ENCODE data around the gene MOB3A. TPM values are rescaled to one million over a fixed set of nuclear protein-coding genes. Genes with fewer than 3 reads are reported as not detected.

Gene MOB3A
- total and polyA plus RNA-seq, 10 of the 15 experiments (the other 5 are each of a cell fraction or from before 2014, with no cell fraction given), result 7.5 to 229 (median 79.4) TPM

DNA sequence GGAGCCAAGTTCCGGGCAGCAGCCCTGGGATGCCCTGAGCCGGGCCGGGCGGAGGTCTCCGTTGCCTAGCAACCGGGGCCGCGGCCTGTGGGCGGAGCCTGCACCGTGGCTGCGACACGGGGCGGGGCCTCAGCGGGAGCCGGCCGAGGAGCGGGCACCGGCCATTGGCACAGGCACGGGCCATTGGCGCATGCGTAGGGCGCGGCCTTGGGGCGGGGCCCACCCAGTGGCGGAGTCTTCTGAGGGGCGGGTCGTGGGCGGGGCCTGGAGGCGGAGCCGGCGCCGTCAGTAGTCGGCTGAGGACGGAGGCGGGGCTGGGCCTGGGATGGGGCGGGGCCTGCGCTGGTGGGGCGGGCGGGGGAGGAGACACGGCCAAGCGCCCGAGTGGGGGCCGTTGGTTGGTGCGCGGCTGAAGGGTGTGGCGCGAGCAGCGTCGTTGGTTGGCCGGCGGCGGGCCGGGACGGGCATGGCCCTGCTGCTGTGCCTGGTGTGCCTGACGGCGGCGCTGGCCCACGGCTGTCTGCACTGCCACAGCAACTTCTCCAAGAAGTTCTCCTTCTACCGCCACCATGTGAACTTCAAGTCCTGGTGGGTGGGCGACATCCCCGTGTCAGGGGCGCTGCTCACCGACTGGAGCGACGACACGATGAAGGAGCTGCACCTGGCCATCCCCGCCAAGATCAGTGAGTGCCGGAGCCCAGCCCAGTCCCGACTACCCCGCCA lies 515 bp upstream of the MOB3A start, which contains the start of gene IZUMO4:
TSS of gene IZUMO4 (plus strand) at position 436 of the 723 bp plus-strand sequence. CDS start at position 467, 31 bp downstream.
- ATAC-seq, result peak; percentile 83
- H3K4me2 ChIP-seq (ENCODE audit: control insufficient read depth, insufficient read depth), result peak within 1 kb of the TSS; percentile 88
- no peaks in the 10 kb centered on the region for H4K20me1 ChIP-seq (ENCODE audit: control insufficient read depth, insufficient read depth)
- intact Hi-C loops (cut with micrococcal nuclease; ENCODE audit: unreplicated experiment), result loop anchor here (10.0 kb wide), 3 partner anchors 138 to 192 kb away; partner anchors contain the start of genes ADAT3, PLEKHJ1, SCAMP4 and SF3A2
- peak within 1 kb of the TSS; percentile 93 for H3K27ac ChIP-seq (ENCODE audit: control insufficient read depth, insufficient read depth)
- H3K36me3 ChIP-seq (ENCODE audit: control insufficient read depth in 2 of 2, insufficient read depth in 2 of 2, low read length in 1 of 2), result peaks cover 7 to 21% of the 10 kb centered on the region in 2 experiments; a peak in 3 of 4 replicates
- ChIA-PET CTCF (interaction anchor here (0.7 to 3.1 kb wide), 3 partner anchors 9 to 47 kb away, joined by 3 to 7 read pairs (median 3); no protein-coding TSS in a partner anchor), POLR2A (interaction anchor here (1.5 to 7.8 kb wide), 3 partner anchors 14 to 232 kb away, joined by 4 to 110 read pairs (median 4); partner anchors contain the start of gene MKNK2), RAD21 (ENCODE audit: unreplicated experiment) (interaction anchor here (0.6 to 1.2 kb wide), 3 partner anchors 45 to 78 kb away, joined by 3 to 4 read pairs (median 3); no protein-coding TSS in a partner anchor), SMC1A (ENCODE audit: uncharacterized antibody, unreplicated experiment) (interaction anchor here (1.4 to 5.1 kb wide), 2 partner anchors 13 to 29 kb away, joined by 3 to 43 read pairs; no protein-coding TSS in a partner anchor)
- peaks cover 21% of the 10 kb centered on the region for H3K4me1 ChIP-seq (ENCODE audit: control insufficient read depth, insufficient read depth, low read length)
- under 1% methylated on average over 66 of the region's 70 CpGs for WGBS (ENCODE audit: insufficient coverage, insufficient replicate concordance, low lambda C conversion rate, missing lambda C conversion rate)
- BruUV-seq (replicated peaks), result no TSS peak
- peak within 1 kb of the TSS; percentile 93 for H3K4me3 ChIP-seq
- in situ Hi-C loops (cut with MboI), result no loop called here
- peak; percentile 85 for FAIRE-seq
- DNase-seq (ENCODE audit: low read depth, low spot score), result peak; percentile 71
- H3K27me3 ChIP-seq (replicated peaks in 1 of 2; ENCODE audit: control insufficient read depth in 2 of 2, insufficient read depth in 2 of 2, low read length in 1 of 2), result no peaks in the 10 kb centered on the region
- H3K9me3 ChIP-seq (replicated peaks; ENCODE audit: control insufficient read depth, insufficient read depth, low read length), result no peaks in the 10 kb centered on the region
- H2AFZ ChIP-seq (ENCODE audit: control insufficient read depth, low read depth, low read length), result peak within 1 kb of the TSS; percentile 69
- H3K79me2 ChIP-seq (ENCODE audit: control insufficient read depth, insufficient read depth, low read length), result peaks cover 51% of the 10 kb centered on the region
- H3K9ac ChIP-seq (ENCODE audit: control insufficient read depth, insufficient read depth, low read length), result peak within 1 kb of the TSS; percentile 83
- TF ChIP-seq, protein P1, sequence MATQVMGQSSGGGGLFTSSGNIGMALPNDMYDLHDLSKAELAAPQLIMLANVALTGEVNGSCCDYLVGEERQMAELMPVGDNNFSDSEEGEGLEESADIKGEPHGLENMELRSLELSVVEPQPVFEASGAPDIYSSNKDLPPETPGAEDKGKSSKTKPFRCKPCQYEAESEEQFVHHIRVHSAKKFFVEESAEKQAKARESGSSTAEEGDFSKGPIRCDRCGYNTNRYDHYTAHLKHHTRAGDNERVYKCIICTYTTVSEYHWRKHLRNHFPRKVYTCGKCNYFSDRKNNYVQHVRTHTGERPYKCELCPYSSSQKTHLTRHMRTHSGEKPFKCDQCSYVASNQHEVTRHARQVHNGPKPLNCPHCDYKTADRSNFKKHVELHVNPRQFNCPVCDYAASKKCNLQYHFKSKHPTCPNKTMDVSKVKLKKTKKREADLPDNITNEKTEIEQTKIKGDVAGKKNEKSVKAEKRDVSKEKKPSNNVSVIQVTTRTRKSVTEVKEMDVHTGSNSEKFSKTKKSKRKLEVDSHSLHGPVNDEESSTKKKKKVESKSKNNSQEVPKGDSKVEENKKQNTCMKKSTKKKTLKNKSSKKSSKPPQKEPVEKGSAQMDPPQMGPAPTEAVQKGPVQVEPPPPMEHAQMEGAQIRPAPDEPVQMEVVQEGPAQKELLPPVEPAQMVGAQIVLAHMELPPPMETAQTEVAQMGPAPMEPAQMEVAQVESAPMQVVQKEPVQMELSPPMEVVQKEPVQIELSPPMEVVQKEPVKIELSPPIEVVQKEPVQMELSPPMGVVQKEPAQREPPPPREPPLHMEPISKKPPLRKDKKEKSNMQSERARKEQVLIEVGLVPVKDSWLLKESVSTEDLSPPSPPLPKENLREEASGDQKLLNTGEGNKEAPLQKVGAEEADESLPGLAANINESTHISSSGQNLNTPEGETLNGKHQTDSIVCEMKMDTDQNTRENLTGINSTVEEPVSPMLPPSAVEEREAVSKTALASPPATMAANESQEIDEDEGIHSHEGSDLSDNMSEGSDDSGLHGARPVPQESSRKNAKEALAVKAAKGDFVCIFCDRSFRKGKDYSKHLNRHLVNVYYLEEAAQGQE (IDR thresholded peaks at IDR 0.05; ENCODE audit: low read depth, low read length), result no peak
- TF ChIP-seq CBX5 (IDR thresholded peaks at IDR 0.05; ENCODE audit: low read depth) (no peak), ZZZ3 (IDR thresholded peaks at IDR 0.05; ENCODE audit: control insufficient read depth, insufficient read length, low read depth) (no peak), PRDM15 (CRISPR knock-in tag; IDR thresholded peaks at IDR 0.05) (no peak), MEF2B (IDR thresholded peaks at IDR 0.05; ENCODE audit: partially characterized antibody, poor library complexity, severe bottlenecking) (peak; percentile 50), NBN (IDR thresholded peaks at IDR 0.05) (no peak), RELB (IDR thresholded peaks at IDR 0.05; ENCODE audit: low read depth) (no peak)
- TF ChIP-seq, protein P2, sequence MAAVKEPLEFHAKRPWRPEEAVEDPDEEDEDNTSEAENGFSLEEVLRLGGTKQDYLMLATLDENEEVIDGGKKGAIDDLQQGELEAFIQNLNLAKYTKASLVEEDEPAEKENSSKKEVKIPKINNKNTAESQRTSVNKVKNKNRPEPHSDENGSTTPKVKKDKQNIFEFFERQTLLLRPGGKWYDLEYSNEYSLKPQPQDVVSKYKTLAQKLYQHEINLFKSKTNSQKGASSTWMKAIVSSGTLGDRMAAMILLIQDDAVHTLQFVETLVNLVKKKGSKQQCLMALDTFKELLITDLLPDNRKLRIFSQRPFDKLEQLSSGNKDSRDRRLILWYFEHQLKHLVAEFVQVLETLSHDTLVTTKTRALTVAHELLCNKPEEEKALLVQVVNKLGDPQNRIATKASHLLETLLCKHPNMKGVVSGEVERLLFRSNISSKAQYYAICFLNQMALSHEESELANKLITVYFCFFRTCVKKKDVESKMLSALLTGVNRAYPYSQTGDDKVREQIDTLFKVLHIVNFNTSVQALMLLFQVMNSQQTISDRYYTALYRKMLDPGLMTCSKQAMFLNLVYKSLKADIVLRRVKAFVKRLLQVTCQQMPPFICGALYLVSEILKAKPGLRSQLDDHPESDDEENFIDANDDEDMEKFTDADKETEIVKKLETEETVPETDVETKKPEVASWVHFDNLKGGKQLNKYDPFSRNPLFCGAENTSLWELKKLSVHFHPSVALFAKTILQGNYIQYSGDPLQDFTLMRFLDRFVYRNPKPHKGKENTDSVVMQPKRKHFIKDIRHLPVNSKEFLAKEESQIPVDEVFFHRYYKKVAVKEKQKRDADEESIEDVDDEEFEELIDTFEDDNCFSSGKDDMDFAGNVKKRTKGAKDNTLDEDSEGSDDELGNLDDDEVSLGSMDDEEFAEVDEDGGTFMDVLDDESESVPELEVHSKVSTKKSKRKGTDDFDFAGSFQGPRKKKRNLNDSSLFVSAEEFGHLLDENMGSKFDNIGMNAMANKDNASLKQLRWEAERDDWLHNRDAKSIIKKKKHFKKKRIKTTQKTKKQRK (IDR thresholded peaks at IDR 0.05; ENCODE audit: low read depth, low read length), result no peak

All from GM12878 (cell line).